HG02840 (cell line): ENCODE results near the gene MACF1.

Experiments used
- ATAC-seq: cut with Tn5 transposase; IDR thresholded peaks from one replicate; pipeline ENCODE4 v1.9.1; 2021; ENCODE audit warnings: mild to moderate bottlenecking, moderate library complexity, moderate number of reproducible peaks; ENCODE audit not compliant: unreplicated experiment, low FRiP score

MACF1 gene

GRCh38 chr1:39293375-39294070, 89.0 kb downstream of the MACF1 start:
- no peak for ATAC-seq

- ATAC-seq, result no peak
These were observed 90.0 kb downstream of the MACF1 start for GRCh38 chr1:39294531-39294930.

DNA sequence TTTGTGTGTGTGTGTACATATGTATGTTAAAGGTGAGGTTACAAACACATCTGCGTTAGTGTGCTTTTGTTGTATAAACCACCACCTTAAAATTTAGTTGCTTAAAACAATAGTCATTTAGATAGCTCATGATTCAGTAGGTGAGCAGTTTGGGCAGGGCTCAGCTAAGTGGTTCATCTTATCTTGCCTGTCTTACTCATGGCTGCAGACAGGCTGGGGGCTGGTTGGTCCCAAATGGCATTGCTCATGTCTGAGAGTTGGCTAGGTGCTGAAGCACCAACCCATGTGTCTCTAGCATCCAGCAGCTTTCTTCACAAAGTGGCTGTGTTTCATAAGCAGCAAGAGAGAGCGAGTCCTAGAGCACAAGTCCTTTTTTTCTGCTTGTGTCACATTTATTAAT, 91.4 kb downstream of the MACF1 start:
- no peak for ATAC-seq

DNA sequence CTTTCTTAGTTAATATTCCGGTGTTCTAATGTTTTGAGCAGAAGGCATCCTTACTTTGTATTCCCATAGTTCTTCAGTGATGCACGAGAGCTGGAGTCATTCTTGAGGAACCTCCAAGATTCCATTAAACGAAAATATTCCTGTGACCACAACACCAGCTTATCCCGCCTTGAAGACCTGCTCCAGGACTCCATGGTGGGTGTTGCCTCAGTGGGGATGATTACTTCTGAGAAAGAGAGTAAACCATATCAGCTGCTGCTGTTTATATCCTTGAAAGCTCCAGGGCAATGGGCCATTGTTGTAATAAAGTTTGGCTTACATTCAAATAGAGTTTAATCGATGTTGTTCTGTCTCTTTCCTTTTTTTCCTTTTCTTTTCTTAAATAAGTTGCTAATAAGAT, 93.1 kb downstream of the MACF1 start:
- ATAC-seq, result no peak

GRCh38 chr1:39301606-39302005, 97.1 kb downstream of the MACF1 start:
- ATAC-seq, result no peak

GRCh38 chr1:39305555-39305954, 101.1 kb downstream of the MACF1 start:
- ATAC-seq, result no peak

DNA sequence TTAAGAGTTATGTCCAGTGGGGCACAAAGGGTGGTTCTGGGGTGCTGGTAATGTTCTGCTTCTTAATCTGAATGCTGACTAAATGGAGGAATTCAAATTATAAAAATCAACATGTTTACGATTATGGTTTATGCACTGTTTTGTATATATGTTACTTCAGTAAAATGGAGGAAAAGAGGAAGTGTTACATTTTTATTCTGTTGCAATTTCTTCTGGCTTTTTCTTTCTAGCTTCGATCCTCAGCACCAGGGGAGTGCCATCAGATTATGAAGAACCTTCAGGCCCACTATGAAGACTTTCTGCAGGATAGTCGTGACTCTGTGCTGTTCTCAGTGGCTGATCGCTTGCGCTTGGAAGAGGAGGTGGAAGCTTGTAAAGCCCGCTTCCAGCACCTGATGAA, 105.5 kb downstream of the MACF1 start:
- ATAC-seq, result no peak

- no peak for ATAC-seq
These were observed 106.2 kb downstream of the MACF1 start for GRCh38 chr1:39310691-39311090.

DNA sequence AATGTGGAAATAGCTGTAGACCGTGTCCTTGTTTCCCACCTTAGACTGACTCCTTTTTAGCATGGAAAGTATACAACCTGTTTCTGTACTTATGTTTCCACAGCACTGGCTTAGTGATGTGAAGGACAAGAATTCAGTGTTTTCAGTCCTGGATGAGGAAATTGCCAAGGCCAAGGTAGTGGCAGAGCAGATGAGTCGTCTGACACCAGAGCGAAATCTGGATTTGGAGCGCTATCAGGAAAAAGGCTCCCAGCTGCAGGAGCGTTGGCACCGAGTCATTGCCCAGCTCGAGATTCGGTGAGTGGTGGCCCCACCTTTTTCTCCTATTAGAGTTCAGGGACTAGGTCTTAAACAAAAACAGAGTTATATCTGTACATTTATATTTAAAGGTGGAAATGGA, 112.6 kb downstream of the MACF1 start:
- ATAC-seq, result no peak

GRCh38 chr1:39317910-39318633, 113.6 kb downstream of the MACF1 start:
- no peak for ATAC-seq

DNA sequence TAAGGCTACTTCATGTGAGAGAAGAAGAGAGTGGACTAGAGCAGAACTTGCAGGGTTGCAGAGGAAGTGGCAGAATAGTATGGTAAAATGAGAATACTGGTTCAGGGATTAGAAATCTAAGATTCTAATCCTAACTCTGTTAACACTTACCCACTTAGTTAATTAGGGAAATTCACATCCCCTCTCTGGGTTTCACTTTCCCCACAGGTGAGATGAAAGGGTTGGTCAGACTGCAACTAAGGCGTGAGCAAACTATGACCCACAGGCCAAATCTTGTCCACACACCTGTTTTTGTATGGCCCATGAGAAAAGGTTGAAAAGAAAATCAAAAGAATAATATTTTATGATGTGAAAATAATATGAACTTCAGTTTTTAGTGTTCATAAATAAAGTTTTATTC, 117.5 kb downstream of the MACF1 start:
- ATAC-seq, result no peak

GRCh38 chr1:39322431-39322830, 117.9 kb downstream of the MACF1 start:
- ATAC-seq, result no peak

DNA sequence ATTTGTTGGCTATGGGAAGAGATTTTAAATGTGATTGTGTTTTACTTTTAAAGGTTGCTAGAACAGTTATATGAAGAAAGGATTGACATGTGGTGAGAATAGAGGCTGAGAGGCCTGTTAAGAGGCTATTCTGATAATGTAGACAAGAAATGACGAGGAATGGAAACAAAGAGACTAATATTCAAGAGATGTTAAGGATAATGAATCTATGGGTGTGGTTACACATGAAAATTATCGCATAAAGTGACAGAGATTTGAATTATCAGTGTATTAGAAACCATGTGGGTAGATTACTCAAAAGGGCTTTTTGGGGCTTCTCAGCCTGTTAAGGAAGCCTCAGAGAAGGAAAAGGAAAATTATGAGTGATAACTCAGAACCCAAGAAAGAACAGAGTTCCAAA, 120.4 kb downstream of the MACF1 start:
- no peak for ATAC-seq

- ATAC-seq, result no peak
These were observed 122.3 kb downstream of the MACF1 start for GRCh38 chr1:39326836-39327235.

DNA sequence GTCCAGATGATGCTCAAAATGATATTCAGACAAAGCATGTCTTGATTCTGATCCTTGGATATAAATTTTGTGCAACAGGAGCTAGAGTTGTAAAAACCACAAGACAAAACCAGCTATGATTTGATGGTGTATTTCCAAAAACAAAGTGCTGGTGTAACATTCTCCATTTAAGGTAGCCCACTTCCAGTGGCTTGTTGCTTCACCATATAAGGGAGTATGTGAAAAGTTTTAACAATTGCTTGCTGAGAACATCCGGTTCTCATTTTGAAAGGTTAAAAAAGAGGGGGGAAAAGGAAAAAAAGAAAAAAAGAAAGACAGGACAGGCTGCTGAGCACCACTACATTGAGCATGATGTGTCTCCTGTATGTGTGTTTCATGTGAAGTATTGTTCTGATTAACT, 123.6 kb downstream of the MACF1 start:
- ATAC-seq, result no peak

DNA sequence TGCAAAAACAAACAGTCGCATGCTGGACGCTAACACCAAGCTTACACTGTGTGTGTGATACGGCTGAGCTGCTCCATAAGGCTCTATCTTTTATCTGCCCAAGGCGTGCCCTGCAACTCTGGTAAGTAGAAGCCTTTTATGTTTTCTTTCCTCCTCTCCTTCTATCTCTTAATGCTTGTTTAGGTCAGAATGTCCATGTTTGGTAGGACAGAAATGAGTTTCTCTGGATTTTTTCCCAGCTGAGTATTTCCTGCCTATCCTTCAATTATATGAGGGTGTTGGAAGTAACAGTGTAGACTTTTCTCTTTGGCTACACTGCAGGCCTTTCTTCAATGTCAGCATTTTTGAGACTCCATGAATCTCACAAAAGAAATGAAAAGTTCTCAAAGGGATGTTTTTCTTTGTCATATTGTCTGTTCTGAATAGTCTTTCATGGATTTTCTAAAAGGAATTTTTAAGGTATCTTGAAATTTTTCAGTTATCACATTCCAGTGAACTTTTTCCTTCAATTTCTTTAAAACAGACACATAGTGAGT, 124.2 kb downstream of the MACF1 start:
- ATAC-seq, result no peak

GRCh38 chr1:39331647-39332046, 127.2 kb downstream of the MACF1 start:
- ATAC-seq, result no peak

DNA sequence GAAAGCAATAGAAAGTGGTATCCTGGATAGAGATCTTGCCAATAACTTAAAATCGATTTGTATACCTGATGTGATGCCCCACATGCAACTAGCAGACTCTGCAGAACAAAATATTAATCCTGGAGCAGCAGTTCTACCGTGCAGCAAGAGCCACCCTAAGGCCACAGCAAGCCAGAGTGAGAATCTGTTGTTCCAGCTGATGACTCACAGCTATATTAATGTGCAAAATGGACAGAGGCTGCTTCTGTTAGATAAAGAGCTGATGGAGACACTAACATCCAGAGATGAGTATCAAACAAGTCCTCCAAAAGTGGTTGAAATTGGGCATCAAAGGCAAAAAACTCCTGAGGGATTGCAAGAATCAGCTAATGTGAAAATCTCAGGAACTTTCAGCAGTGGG, 127.8 kb downstream of the MACF1 start:
- ATAC-seq, result no peak

DNA sequence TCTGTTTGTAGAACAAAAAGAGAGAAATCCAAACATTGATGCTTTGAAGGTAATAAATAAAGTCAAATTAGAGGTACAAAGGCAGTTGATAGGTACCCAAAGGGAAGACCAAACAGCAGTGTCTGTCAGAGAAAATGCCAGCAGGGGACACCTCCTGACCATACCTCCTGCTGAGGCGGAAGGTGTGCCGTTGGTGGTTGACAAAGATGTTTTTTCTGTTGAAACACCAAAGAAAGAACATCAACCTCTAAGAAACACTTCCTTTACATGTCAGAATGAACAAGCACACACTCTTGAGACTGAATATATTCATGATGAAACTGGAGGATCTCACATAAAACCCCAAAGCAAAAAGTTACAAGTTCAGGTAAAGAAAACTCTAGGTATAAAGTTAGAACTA, 128.3 kb downstream of the MACF1 start:
- ATAC-seq, result no peak

GRCh38 chr1:39333296-39333695, 128.8 kb downstream of the MACF1 start:
- ATAC-seq, result no peak

GRCh38 chr1:39335216-39335615, 130.7 kb downstream of the MACF1 start:
- no peak for ATAC-seq

GRCh38 chr1:39337067-39337466, 132.6 kb downstream of the MACF1 start:
- ATAC-seq, result no peak
